H1 (cell line): ENCODE results near the gene GPA33.

Experiments used
- CBX8 ChIP-seq: fragments of 300-800, 300-1000 bp; sonication (generic); IDR thresholded peaks from 2 replicates; pipeline ENCODE4 v1.7.1; 2016; ENCODE audit warnings: low read depth, low read length, borderline replicate concordance
- CEBPB ChIP-seq: IDR thresholded peaks from 2 replicates; pipeline ENCODE4 v1.6.1; 2012; ENCODE audit warnings: low read depth, low read length
- CREB1 ChIP-seq: IDR thresholded peaks from 2 replicates; pipeline ENCODE4 v1.6.1; 2012; ENCODE audit warnings: inconsistent platforms
- CTCF ChIP-seq, 3 experiments: IDR thresholded peaks; 1 replicate in 2 of 3; 2 replicates in 1 of 3; pipeline versions ENCODE4 v1.5.1 to v1.6.1; 2011; ENCODE audit warnings: low read length in 3 of 3, mild to moderate bottlenecking in 3 of 3, inconsistent platforms in 2 of 3, low read depth in 1 of 3, moderate library complexity in 1 of 3; ENCODE audit not compliant: insufficient read depth in 1 of 3; ENCODE audit errors: control extremely low read depth in 1 of 3
- HDAC2 ChIP-seq, 2 experiments: fragments of 300-600 bp in 1 of 2; sonication (generic) in 1 of 2; IDR thresholded peaks; 2 replicates each; pipeline ENCODE4 v1.6.1; 2011 to 2012; ENCODE audit warnings: low read depth in 2 of 2, low read length in 2 of 2, mild to moderate bottlenecking in 2 of 2, moderate library complexity in 2 of 2, borderline replicate concordance in 1 of 2, inconsistent platforms in 1 of 2
- KDM5A ChIP-seq: fragments of 200-600 bp; IDR thresholded peaks from 2 replicates; pipeline ENCODE4 v1.7.1; 2012; ENCODE audit warnings: mild to moderate bottlenecking, low read length, inconsistent platforms, mixed read lengths
- MAX ChIP-seq: IDR thresholded peaks from 2 replicates; pipeline ENCODE4 v1.6.1; 2012; ENCODE audit warnings: inconsistent platforms
- POLR2A ChIP-seq, 2 experiments: IDR thresholded peaks; 1 replicate in 1 of 2; 2 replicates in 1 of 2; pipeline ENCODE4 v1.6.1; 2011; ENCODE audit warnings: low read depth in 2 of 2, low read length in 2 of 2, mild to moderate bottlenecking in 2 of 2; ENCODE audit errors: control extremely low read depth in 1 of 2
- POLR2AphosphoS5 ChIP-seq: IDR thresholded peaks from 2 replicates; pipeline ENCODE4 v1.6.1; 2011; ENCODE audit warnings: low read depth, low read length
- POU5F1 ChIP-seq: IDR thresholded peaks from 2 replicates; pipeline ENCODE4 v1.6.1; 2011; ENCODE audit warnings: low read depth, mild to moderate bottlenecking, low read length, moderate library complexity
- SP1 ChIP-seq: IDR thresholded peaks from 2 replicates; pipeline ENCODE4 v1.6.1; 2011; ENCODE audit warnings: low read depth, low read length
- TCF12 ChIP-seq: IDR thresholded peaks from 2 replicates; pipeline ENCODE4 v1.6.1; 2011; ENCODE audit warnings: low read depth, mild to moderate bottlenecking, low read length
- USF2 ChIP-seq: IDR thresholded peaks from 2 replicates; pipeline ENCODE4 v1.6.1; 2011; ENCODE audit warnings: low read length, improper control_type of control experiment

- TF ChIP-seq CTCF (IDR thresholded peaks at IDR 0.05; ENCODE audit: control extremely low read depth in 1 of 3, insufficient read depth in 1 of 3, low read depth in 1 of 3, low read length in 3 of 3) (no peak), POLR2AphosphoS5 (no peak), KDM5A (no peak), CREB1 (no peak), MAX (0 out of 2 replicates have a peak, but pooled peaks have one; percentile 14), CBX8 (no peak), HDAC2 (IDR thresholded peaks at IDR 0.05; ENCODE audit: borderline replicate concordance in 1 of 2, low read depth in 2 of 2, low read length in 2 of 2) (no peak), POLR2A (IDR thresholded peaks at IDR 0.05; ENCODE audit: control extremely low read depth in 1 of 2, low read depth in 2 of 2, low read length in 2 of 2) (no peak), CEBPB (no peak), USF2 (no peak), TCF12 (no peak), POU5F1 (no peak), SP1 (no peak)
These were observed 46.0 kb upstream of the GPA33 start for GRCh38 chr1:167136191-167136614.
